Chondrocyte (in vitro differentiated cells): ENCODE data around the gene BACE1-AS. TPM values are rescaled to one million over a fixed set of nuclear protein-coding genes. Genes with fewer than 3 reads are reported as not detected.

Experiments used
- DNase-seq: peaks from one replicate; pipeline ENCODE4 v3.0.0; 2021; ENCODE audit warnings: mixed read lengths, low spot score
- H3K27ac Mint-ChIP-seq: one replicate; pipeline ENCODE4 v1.8.0; 2021; ENCODE audit warnings: mild to moderate bottlenecking, moderate library complexity, mixed read lengths; ENCODE audit not compliant: unreplicated experiment
- H3K27me3 Mint-ChIP-seq: 2 replicates; pipeline ENCODE4 v1.8.0; 2021; ENCODE audit warnings: low read depth, mixed read lengths
- H3K36me3 Mint-ChIP-seq: 2 replicates; pipeline ENCODE4 v1.8.0; 2021; ENCODE audit warnings: low read depth, mixed read lengths
- H3K4me1 Mint-ChIP-seq: 2 replicates; pipeline ENCODE4 v1.8.0; 2021; ENCODE audit warnings: low read depth, mild to moderate bottlenecking, mixed read lengths
- H3K4me3 Mint-ChIP-seq: one replicate; pipeline ENCODE4 v1.8.0; 2021; ENCODE audit warnings: mild to moderate bottlenecking, moderate library complexity, mixed read lengths; ENCODE audit not compliant: unreplicated experiment
- H3K9me3 Mint-ChIP-seq: 2 replicates; pipeline ENCODE4 v1.8.0; 2021; ENCODE audit warnings: low read depth, mixed read lengths
- total RNA-seq: library from RNA; stranded (reverse); gene quantifications from 3 replicates; pipeline ENCODE4 v1.2.1, GENCODE V29; 2021
- TF ChIP-seq, protein P1 (sequence below): fragments of 200-600 bp; sonication (generic); IDR thresholded peaks from 2 replicates; pipeline ENCODE4 v1.5.0; 2021; ENCODE audit warnings: antibody characterized with exemption, mild to moderate bottlenecking, moderate library complexity

BACE1-AS gene
- total RNA-seq, 1 donor from 2014 or later, result 6.4 TPM

DNA sequence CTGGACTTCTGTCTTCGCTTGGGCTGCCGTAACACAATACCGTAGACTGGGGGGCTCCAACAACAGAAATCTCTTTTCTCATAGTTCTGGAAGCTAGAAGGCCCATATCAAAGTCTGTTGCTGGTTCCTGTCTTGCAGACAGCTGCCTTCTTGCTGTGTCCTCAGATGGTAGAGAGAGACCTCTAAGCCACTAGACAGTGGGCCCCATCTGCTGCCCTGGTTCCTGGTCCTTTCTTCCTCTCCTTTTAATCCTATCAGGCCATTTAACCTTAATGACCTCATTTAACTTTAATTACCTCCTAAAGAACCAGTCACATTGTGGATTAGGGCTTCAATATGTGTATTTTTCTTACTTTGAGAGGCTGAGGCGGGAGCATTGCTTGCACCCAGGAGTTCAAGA is 45.9 kb downstream of the BACE1-AS start:
- Mint-ChIP-seq H3K9me3 (no peaks in the 10 kb centered on the region), H3K4me3 (no peak overlapping the region), H3K4me1 (no peaks in the 10 kb centered on the region), H3K27ac (no peak overlapping the region), H3K36me3 (peaks cover 22% of the 10 kb centered on the region), H3K27me3 (no peaks in the 10 kb centered on the region)
- TF ChIP-seq, protein P1, sequence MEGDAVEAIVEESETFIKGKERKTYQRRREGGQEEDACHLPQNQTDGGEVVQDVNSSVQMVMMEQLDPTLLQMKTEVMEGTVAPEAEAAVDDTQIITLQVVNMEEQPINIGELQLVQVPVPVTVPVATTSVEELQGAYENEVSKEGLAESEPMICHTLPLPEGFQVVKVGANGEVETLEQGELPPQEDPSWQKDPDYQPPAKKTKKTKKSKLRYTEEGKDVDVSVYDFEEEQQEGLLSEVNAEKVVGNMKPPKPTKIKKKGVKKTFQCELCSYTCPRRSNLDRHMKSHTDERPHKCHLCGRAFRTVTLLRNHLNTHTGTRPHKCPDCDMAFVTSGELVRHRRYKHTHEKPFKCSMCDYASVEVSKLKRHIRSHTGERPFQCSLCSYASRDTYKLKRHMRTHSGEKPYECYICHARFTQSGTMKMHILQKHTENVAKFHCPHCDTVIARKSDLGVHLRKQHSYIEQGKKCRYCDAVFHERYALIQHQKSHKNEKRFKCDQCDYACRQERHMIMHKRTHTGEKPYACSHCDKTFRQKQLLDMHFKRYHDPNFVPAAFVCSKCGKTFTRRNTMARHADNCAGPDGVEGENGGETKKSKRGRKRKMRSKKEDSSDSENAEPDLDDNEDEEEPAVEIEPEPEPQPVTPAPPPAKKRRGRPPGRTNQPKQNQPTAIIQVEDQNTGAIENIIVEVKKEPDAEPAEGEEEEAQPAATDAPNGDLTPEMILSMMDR, result no peak
- DNase-seq, result no peak

Other genes with a start within 250 kb of the BACE1-AS start
- 17.9 to 19.8 TPM (median 19.5 TPM) in 3 replicates for gene SIK3, start 192.9 kb upstream of the BACE1-AS start, total RNA-seq
- gene PAFAH1B2, start 147.1 kb upstream of the BACE1-AS start, total RNA-seq, result 85.4 to 98.0 TPM (median 90.5 TPM) in 3 replicates
- 32.4 to 42.5 TPM (median 38.8 TPM) in 3 replicates for gene SIDT2, start 112.6 kb upstream of the BACE1-AS start, total RNA-seq
- 854 to 4,666 TPM (median 4,556 TPM) in 3 replicates for gene TAGLN, start 92.0 kb upstream of the BACE1-AS start, total RNA-seq
- gene PCSK7, start 59.3 kb upstream of the BACE1-AS start, total RNA-seq, result 42.8 to 71.0 TPM (median 43.0 TPM) in 3 replicates
- gene RNF214, start 58.7 kb upstream of the BACE1-AS start, total RNA-seq, result 21.8 to 26.1 TPM (median 24.7 TPM) in 3 replicates
- gene BACE1, start 24.9 kb downstream of the BACE1-AS start, total RNA-seq, result 62.7 to 67.2 TPM (median 66.0 TPM) in 3 replicates
- gene CEP164, start 36.5 kb downstream of the BACE1-AS start, total RNA-seq, result 29.2 to 32.4 TPM (median 29.9 TPM) in 3 replicates